MCF 10A (cell line): ENCODE measurements around the gene TFDP3. TPM values are rescaled to one million over a fixed set of nuclear protein-coding genes. Genes with fewer than 3 reads are reported as not detected.

Experiments
- Bru-seq: library from RNA; stranded (reverse); fragments of 400-500 nt; gene quantifications from one replicate; lab custom pipeline; 2021; lab: Mats Ljungman, UMichigan
- BruChase-seq, 2 experiments: library from RNA; stranded (reverse); fragments of 400-500 nt; gene quantifications; one replicate each; lab custom pipeline; 2021; lab: Mats Ljungman, UMichigan
- BruUV-seq: library from RNA; stranded (reverse); fragments of 400-500 nt; replicated peaks from 2 replicates; lab custom pipeline; 2021; lab: Mats Ljungman, UMichigan
- CTCF ChIA-PET: fragments of 300-600 bp; sonication (Branson Sonifier 250); formaldehyde crosslinking; extraction: SDS; loops from one replicate; lab custom pipeline; 2021; ENCODE audit warnings: antibody characterized with exemption, inconsistent platforms; lab: Yijun Ruan, JAX
- POLR2A ChIA-PET: fragments of 300-600, 350-650 bp; sonication (Branson Sonifier 250); formaldehyde crosslinking; extraction: SDS; loops from one replicate; lab custom pipeline; 2020; ENCODE audit warnings: antibody characterized with exemption, inconsistent platforms; lab: Yijun Ruan, JAX
- DNase-seq: peaks from one replicate; pipeline ENCODE4 v3.0.0-alpha.2; 2018; ENCODE audit not compliant: unreplicated experiment
- H3K27ac Mint-ChIP-seq: one replicate; pipeline ENCODE4 v1.8.0; 2022; ENCODE audit warnings: mild to moderate bottlenecking, low read depth, mixed read lengths; ENCODE audit not compliant: unreplicated experiment
- H3K27me3 Mint-ChIP-seq: one replicate; pipeline ENCODE4 v1.8.0; 2022; ENCODE audit warnings: mixed read lengths; ENCODE audit not compliant: insufficient read depth, unreplicated experiment
- H3K36me3 Mint-ChIP-seq: one replicate; pipeline ENCODE4 v1.8.0; 2022; ENCODE audit warnings: mild to moderate bottlenecking, moderate library complexity, mixed read lengths; ENCODE audit not compliant: insufficient read depth, unreplicated experiment
- H3K4me1 Mint-ChIP-seq: one replicate; pipeline ENCODE4 v1.8.0; 2022; ENCODE audit warnings: mixed read lengths; ENCODE audit not compliant: insufficient read depth, unreplicated experiment
- H3K4me3 Mint-ChIP-seq: one replicate; pipeline ENCODE4 v1.8.0; 2022; ENCODE audit warnings: mild to moderate bottlenecking, moderate library complexity, mixed read lengths; ENCODE audit not compliant: unreplicated experiment
- H3K9me3 Mint-ChIP-seq: one replicate; pipeline ENCODE4 v1.8.0; 2022; ENCODE audit warnings: mixed read lengths; ENCODE audit not compliant: unreplicated experiment
- CTCF ChIP-seq: fragments of 200-600 bp; IDR thresholded peaks from one replicate; pipeline ENCODE4 v1.8.0; 2022; ENCODE audit warnings: antibody characterized with exemption, mild to moderate bottlenecking; ENCODE audit not compliant: unreplicated experiment
- intact Hi-C: fragments of 100-400 bp; cut with micrococcal nuclease; formaldehyde crosslinking; loops from 2 replicates; pipeline ENCODE4 v1.14.1; 2022
- long read RNA-seq: library from polyadenylated mRNA; stranded (forward); transcript quantifications from one replicate; pipeline ENCODE4 v2.0.0, GENCODE V29; 2022
- total RNA-seq: library from RNA; stranded (reverse); gene quantifications from 2 replicates; pipeline ENCODE4 v1.2.3, GENCODE V29; 2022

The TFDP3 gene
- total RNA-seq (not detected in 2 replicates), Bru-seq, nascent RNA (not detected), BruChase-seq, experiment 1, labeled RNA remaining after a 6-hour chase (not detected), BruChase-seq, experiment 2, labeled RNA remaining after a 2-hour chase (not detected)
- long read RNA-seq, result 0 reads

- peaks cover 35% of the 10 kb centered on the region for H3K27me3 Mint-ChIP-seq
- no TSS peak for BruUV-seq
- H3K27ac Mint-ChIP-seq, result no peak within 1 kb of the TSS
- no peaks in the 10 kb centered on the region for H3K36me3 Mint-ChIP-seq
- intact Hi-C loops, result no loop called here
- CTCF ChIA-PET, result no interaction called here
- H3K4me3 Mint-ChIP-seq, result no peak within 1 kb of the TSS
- DNase-seq, result no peak
- no peaks in the 10 kb centered on the region for H3K9me3 Mint-ChIP-seq
- no peaks in the 10 kb centered on the region for H3K4me1 Mint-ChIP-seq
- no peak for TF ChIP-seq CTCF
- POLR2A ChIA-PET, result no interaction called here
Observed at GRCh38 chrX:133218329-133218728, at the start of gene TFDP3. Gene TFDP3, minus strand, starts transcription at chrX:133218354. Its CDS starts 95 bp downstream, at chrX:133218259.

- BruUV-seq, result no TSS peak
- Mint-ChIP-seq H3K27ac (no peak overlapping the region), H3K9me3 (no peaks in the 10 kb centered on the region), H3K27me3 (peaks cover 52% of the 10 kb centered on the region), H3K4me3 (no peak overlapping the region), H3K36me3 (no peaks in the 10 kb centered on the region), H3K4me1 (no peaks in the 10 kb centered on the region)
- CTCF ChIA-PET, result no interaction called here
- no peak for TF ChIP-seq CTCF
- POLR2A ChIA-PET, result no interaction called here
- no peak for DNase-seq
- intact Hi-C loops, result no loop called here
Observed at GRCh38 chrX:133267621-133268020, 49.5 kb upstream of the TFDP3 start.

- Mint-ChIP-seq H3K4me1 (no peaks in the 10 kb centered on the region), H3K9me3 (no peaks in the 10 kb centered on the region), H3K4me3 (no peak overlapping the region), H3K27ac (no peak overlapping the region), H3K36me3 (no peaks in the 10 kb centered on the region), H3K27me3 (peaks cover 56% of the 10 kb centered on the region)
- ChIA-PET CTCF (interaction anchor here (0.5 to 0.6 kb wide), 2 partner anchors 266 to 525 kb away, joined by 3 to 6 read pairs; no protein-coding TSS in a partner anchor), POLR2A (no interaction called here)
- TF ChIP-seq CTCF, result no peak
- no peak for DNase-seq
- intact Hi-C loops, result no loop called here
- no TSS peak for BruUV-seq
Observed at GRCh38 chrX:133265331-133265730, 47.2 kb upstream of the TFDP3 start.

- no TSS peak for BruUV-seq
- intact Hi-C loops, result no loop called here
- POLR2A ChIA-PET, result no interaction called here
- DNase-seq, result no peak
- no peak for TF ChIP-seq CTCF
- H3K27me3 Mint-ChIP-seq, result peaks cover 68% of the 10 kb centered on the region
- no peaks in the 10 kb centered on the region for H3K9me3 Mint-ChIP-seq
- no peaks in the 10 kb centered on the region for H3K4me1 Mint-ChIP-seq
- H3K4me3 Mint-ChIP-seq, result no peak overlapping the region
- no peaks in the 10 kb centered on the region for H3K36me3 Mint-ChIP-seq
- H3K27ac Mint-ChIP-seq, result no peak overlapping the region
- CTCF ChIA-PET, result no interaction called here
Observed at GRCh38 chrX:133258481-133258880, 40.3 kb upstream of the TFDP3 start.
